ENCODE results near the gene ACP1.

The ACP1 gene

GRCh38 chr2:259789-260331 lies 4.9 kb upstream of the ACP1 start:
- TF ChIP-seq JUND (IDR thresholded peaks at IDR 0.05; ENCODE audit: low read depth): no peak
- in situ Hi-C loops (cut with HindIII; ENCODE audit: low pct_unique_long_range_greater_than_20kb, low sequenced_read_pairs): no loop called here
- no peak for DNase-seq (ENCODE audit: low read depth in 1 of 2, low spot score in 1 of 2)

- in situ Hi-C loops (cut with HindIII; ENCODE audit: low pct_unique_long_range_greater_than_20kb, low sequenced_read_pairs): no loop called here
- TF ChIP-seq JUND (IDR thresholded peaks at IDR 0.05; ENCODE audit: low read depth): no peak
- DNase-seq (ENCODE audit: low read depth in 1 of 2, low spot score in 1 of 2): no peak
These were observed 4.1 kb upstream of the ACP1 start for GRCh38 chr2:260507-261161.

DNA sequence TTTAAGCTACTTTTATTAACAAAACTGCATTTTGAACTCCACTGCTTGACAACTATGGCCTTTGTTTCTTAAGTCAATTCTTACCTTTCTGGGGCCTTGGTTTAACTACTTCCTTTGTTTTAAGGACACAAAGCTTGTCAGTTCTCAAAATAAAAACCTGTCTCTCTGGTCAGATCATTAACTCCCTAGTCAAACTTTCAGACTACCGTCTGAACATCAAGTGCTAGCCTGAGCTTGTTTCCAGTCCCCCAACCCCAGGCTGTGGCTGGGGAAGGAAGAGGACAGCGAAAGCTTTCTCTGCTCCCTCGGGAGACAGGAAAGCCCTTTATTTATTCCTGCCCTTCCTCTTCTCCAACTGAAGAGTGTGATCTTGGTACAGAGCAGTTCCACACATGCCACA lies 2.6 kb upstream of the ACP1 start:
- TF ChIP-seq JUND (IDR thresholded peaks at IDR 0.05; ENCODE audit: low read depth): no peak
- in situ Hi-C loops (cut with HindIII; ENCODE audit: low pct_unique_long_range_greater_than_20kb, low sequenced_read_pairs): no loop called here
- no peak for DNase-seq (ENCODE audit: low read depth in 1 of 2, low spot score in 1 of 2)

GRCh38 chr2:263022-263738 lies 1.6 kb upstream of the ACP1 start:
- peak in 1 of 2 experiments; percentile 24 for DNase-seq (ENCODE audit: low read depth in 1 of 2, low spot score in 1 of 2)
- in situ Hi-C loops (cut with HindIII; ENCODE audit: low pct_unique_long_range_greater_than_20kb, low sequenced_read_pairs): no loop called here
- TF ChIP-seq JUND (IDR thresholded peaks at IDR 0.05; ENCODE audit: low read depth): no peak

DNA sequence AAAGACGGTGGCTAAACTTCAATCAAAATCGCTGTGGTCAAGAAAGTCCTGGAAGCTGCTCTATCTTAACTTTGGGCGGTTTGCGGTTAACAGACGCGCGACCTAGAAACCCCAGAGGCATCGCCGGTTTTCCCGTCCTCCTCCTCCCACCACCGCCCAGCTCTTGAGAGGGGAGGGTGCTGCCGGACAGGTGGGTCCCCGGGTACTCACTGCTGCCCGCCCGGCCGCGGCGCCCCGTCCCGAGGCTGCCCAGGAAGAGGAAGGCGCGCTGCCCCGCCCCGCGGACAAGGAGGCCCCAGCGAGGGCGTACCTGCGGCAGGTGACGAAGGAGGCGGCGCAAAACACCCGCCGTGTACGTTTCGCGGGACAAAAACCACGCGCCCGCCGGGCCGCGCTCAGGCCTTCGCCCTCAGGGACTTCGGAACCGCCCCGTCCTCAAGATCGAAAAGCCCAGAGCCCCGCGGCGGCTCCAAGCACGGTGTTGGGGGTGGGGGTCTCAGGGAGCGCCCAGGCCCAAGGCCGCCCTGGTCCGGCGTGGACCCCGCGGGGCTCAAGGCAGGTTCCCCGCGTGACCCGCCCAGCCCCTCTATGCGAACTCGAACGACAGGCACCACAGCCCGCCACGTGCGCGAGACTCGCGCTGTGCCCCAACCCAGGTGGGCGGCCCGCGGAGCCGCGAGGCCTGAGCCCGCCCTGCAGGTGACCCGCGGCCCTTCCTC lies 814 bp upstream of the ACP1 start, which contains the start of gene SH3YL1:
TSS of gene SH3YL1 (minus strand) at position 259 of the 719 bp plus-strand sequence. CDS start at position 211, 48 bp downstream.
- DNase-seq (ENCODE audit: low read depth in 1 of 2, low spot score in 1 of 2): peak; percentile 71 to 83
- in situ Hi-C loops (cut with HindIII; ENCODE audit: low pct_unique_long_range_greater_than_20kb, low sequenced_read_pairs): no loop called here
- no peak for TF ChIP-seq JUND (IDR thresholded peaks at IDR 0.05; ENCODE audit: low read depth)

- no peak for TF ChIP-seq JUND (IDR thresholded peaks at IDR 0.05; ENCODE audit: low read depth)
- DNase-seq (ENCODE audit: low read depth in 1 of 2, low spot score in 1 of 2): no peak
- in situ Hi-C loops (cut with HindIII; ENCODE audit: low pct_unique_long_range_greater_than_20kb, low sequenced_read_pairs): no loop called here
These were observed 3.6 kb downstream of the ACP1 start for GRCh38 chr2:268323-268722.

DNA sequence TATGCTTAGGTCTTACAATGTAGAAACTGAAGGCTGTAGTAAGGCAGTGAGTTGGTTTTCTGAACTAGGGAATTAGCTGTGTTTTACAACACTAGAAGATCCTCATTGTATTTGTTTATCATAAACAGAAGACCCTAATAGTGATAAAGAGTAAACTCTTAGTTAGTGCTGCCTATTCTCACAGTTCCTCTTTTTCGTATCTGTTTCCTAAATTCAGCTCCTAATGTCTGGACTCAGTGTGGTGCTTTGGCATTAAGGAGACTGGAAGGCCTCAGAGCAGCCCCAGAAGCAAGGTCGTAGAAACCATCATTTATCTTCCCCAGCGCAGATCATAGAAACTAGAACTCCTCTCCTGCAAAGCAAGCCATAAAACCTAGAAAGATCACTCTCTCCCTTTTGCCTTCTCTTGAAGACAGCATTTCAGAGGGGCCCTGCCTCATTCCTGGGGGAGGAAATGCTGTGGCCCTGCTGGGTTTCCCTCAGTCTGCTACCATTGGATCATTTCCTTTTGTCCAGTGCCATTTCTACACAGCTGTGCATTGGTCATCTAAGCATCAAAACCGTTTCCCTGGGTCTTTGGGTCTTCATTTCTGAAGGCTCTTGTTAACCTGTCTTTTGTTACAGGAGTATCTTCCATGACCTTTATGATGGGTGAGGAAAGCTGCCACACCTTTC lies 4.7 kb downstream of the ACP1 start:
- in situ Hi-C loops (cut with HindIII; ENCODE audit: low pct_unique_long_range_greater_than_20kb, low sequenced_read_pairs): no loop called here
- TF ChIP-seq JUND (IDR thresholded peaks at IDR 0.05; ENCODE audit: low read depth): no peak
- DNase-seq (ENCODE audit: low read depth in 1 of 2, low spot score in 1 of 2): no peak

- DNase-seq (ENCODE audit: low read depth in 1 of 2, low spot score in 1 of 2): no peak
- TF ChIP-seq JUND (IDR thresholded peaks at IDR 0.05; ENCODE audit: low read depth): no peak
- in situ Hi-C loops (cut with HindIII; ENCODE audit: low pct_unique_long_range_greater_than_20kb, low sequenced_read_pairs): no loop called here
These were observed 6.1 kb downstream of the ACP1 start for GRCh38 chr2:270861-271260.

DNA sequence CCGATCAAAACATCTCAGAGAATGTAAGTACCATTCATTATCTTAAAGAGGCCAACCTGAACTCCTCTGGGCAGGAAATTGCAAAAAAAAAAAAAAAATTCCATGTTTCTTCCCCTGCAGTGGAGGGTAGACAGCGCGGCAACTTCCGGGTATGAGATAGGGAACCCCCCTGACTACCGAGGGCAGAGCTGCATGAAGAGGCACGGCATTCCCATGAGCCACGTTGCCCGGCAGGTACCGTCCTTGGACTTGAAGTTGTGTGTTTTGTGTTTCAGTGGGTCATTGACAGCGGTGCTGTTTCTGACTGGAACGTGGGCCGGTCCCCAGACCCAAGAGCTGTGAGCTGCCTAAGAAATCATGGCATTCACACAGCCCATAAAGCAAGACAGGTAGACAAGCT lies 7.2 kb downstream of the ACP1 start:
- no peak for TF ChIP-seq JUND (IDR thresholded peaks at IDR 0.05; ENCODE audit: low read depth)
- in situ Hi-C loops (cut with HindIII; ENCODE audit: low pct_unique_long_range_greater_than_20kb, low sequenced_read_pairs): no loop called here
- no peak for DNase-seq (ENCODE audit: low read depth in 1 of 2, low spot score in 1 of 2)

- peak in 1 of 2 experiments; percentile 16 for DNase-seq (ENCODE audit: low read depth in 1 of 2, low spot score in 1 of 2)
- no peak for TF ChIP-seq JUND (IDR thresholded peaks at IDR 0.05; ENCODE audit: low read depth)
- in situ Hi-C loops (cut with HindIII; ENCODE audit: low pct_unique_long_range_greater_than_20kb, low sequenced_read_pairs): no loop called here
These were observed 8.6 kb downstream of the ACP1 start for GRCh38 chr2:273333-273732.

- peak in 1 of 2 experiments; percentile 32 for DNase-seq (ENCODE audit: low read depth in 1 of 2, low spot score in 1 of 2)
- no peak for TF ChIP-seq JUND (IDR thresholded peaks at IDR 0.05; ENCODE audit: low read depth)
- in situ Hi-C loops (cut with HindIII; ENCODE audit: low pct_unique_long_range_greater_than_20kb, low sequenced_read_pairs): no loop called here
These were observed 9.8 kb downstream of the ACP1 start for GRCh38 chr2:274503-274902.

DNA sequence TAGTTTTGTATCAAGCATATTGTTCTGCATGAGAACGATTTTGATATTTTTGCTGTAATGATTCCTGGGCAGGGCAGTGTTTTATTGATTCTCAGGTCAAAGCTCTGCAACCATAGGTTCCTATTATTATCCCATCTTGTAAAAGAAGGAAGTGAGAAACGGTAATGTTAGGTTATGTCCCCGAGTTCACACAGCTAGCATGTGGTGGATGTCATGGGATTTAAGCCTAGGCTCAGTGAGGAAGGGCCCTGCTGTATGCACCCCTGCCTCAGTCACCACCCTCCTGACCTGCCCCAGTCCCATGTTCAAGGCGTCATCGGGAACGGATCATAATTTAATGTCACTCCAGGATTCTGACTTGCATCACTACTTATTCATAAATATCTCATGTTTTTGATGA lies 10.7 kb downstream of the ACP1 start:
- in situ Hi-C loops (cut with HindIII; ENCODE audit: low pct_unique_long_range_greater_than_20kb, low sequenced_read_pairs): no loop called here
- no peak for DNase-seq (ENCODE audit: low read depth in 1 of 2, low spot score in 1 of 2)
- no peak for TF ChIP-seq JUND (IDR thresholded peaks at IDR 0.05; ENCODE audit: low read depth)

Measured in T47D (cell line).